NK-92 (cell line): ENCODE results near the gene CCDC47.
A peak's percentile ranks its signal among the peaks of the same experiment; 100 is the strongest.

ENCODE experiments used
- DNase-seq: peaks from one replicate; lab custom pipeline; 2025; ENCODE audit not compliant: unreplicated experiment; lab: John Stamatoyannopoulos, UW

CCDC47 gene

GRCh38 chr17:63786117-63786516 is 12.7 kb upstream of the CCDC47 start:
- DNase-seq, result no peak

GRCh38 chr17:63785556-63785955 is 12.2 kb upstream of the CCDC47 start:
- no peak for DNase-seq

- no peak for DNase-seq
Measured at GRCh38 chr17:63783522-63783921, 10.1 kb upstream of the CCDC47 start.

- no peak for DNase-seq
Measured at GRCh38 chr17:63780928-63781327, 7.5 kb upstream of the CCDC47 start.

- no peak for DNase-seq
Measured at GRCh38 chr17:63780507-63780906, 7.1 kb upstream of the CCDC47 start.

- DNase-seq, result no peak
Measured at GRCh38 chr17:63775420-63775819, 2.0 kb upstream of the CCDC47 start.

GRCh38 chr17:63774969-63775265 is 1.5 kb upstream of the CCDC47 start:
- no peak for DNase-seq

GRCh38 chr17:63774141-63774968 is 958 bp upstream of the CCDC47 start, which contains the start of gene DDX42:
Gene DDX42, plus strand, starts transcription at chr17:63774170. Its CDS starts 12,880 bp downstream, at chr17:63787050.
- peak; percentile 67 for DNase-seq

GRCh38 chr17:63772801-63773271 is 561 bp downstream of the CCDC47 start:
- DNase-seq, result no peak

- DNase-seq, result no peak
Measured at GRCh38 chr17:63768433-63768832, 5.0 kb downstream of the CCDC47 start.

GRCh38 chr17:63766754-63767153 is 6.6 kb downstream of the CCDC47 start:
- no peak for DNase-seq

- no peak for DNase-seq
Measured at GRCh38 chr17:63764716-63765115, 8.7 kb downstream of the CCDC47 start.

GRCh38 chr17:63762161-63763078 is 11.0 kb downstream of the CCDC47 start:
- no peak for DNase-seq

GRCh38 chr17:63760771-63761539 is 12.4 kb downstream of the CCDC47 start:
- no peak for DNase-seq

- no peak for DNase-seq
Measured at GRCh38 chr17:63758428-63758827, 15.0 kb downstream of the CCDC47 start.

- DNase-seq, result no peak
Measured at GRCh38 chr17:63754046-63754445, 19.4 kb downstream of the CCDC47 start.

GRCh38 chr17:63753215-63753614 is 20.2 kb downstream of the CCDC47 start:
- DNase-seq, result no peak

- DNase-seq, result no peak
Measured at GRCh38 chr17:63752707-63753106, 20.7 kb downstream of the CCDC47 start.

- no peak for DNase-seq
Measured at GRCh38 chr17:63751806-63752205, 21.6 kb downstream of the CCDC47 start.

- peak; percentile 86 for DNase-seq
Measured at GRCh38 chr17:63741408-63742173, 31.8 kb downstream of the CCDC47 start, which contains the start of gene STRADA. Gene STRADA, minus strand, starts transcription at chr17:63741799. Its CDS starts 13,430 bp downstream, at chr17:63728369.

GRCh38 chr17:63741143-63741407 is 32.3 kb downstream of the CCDC47 start:
- no peak for DNase-seq
